WERI-Rb-1 (cell line): ENCODE measurements around the gene MGARP.

ENCODE experiments used
- DNase-seq: peaks from one replicate; pipeline ENCODE4 v3.0.0-alpha.2; 2020
- H3K27ac ChIP-seq: fragments of 250-450 bp; sonication (Bioruptor Pico); 2 replicates; pipeline ENCODE4 v1.5.1; 2020; ENCODE audit warnings: mild to moderate bottlenecking, moderate library complexity
- H3K27me3 ChIP-seq: fragments of 250-450 bp; sonication (Bioruptor Pico); 2 replicates; pipeline ENCODE4 v1.5.1; 2021; ENCODE audit warnings: mild to moderate bottlenecking, low read depth, moderate library complexity; ENCODE audit not compliant: insufficient read depth, severe bottlenecking
- H3K36me3 ChIP-seq: fragments of 250-450 bp; sonication (Bioruptor Pico); 2 replicates; pipeline ENCODE4 v1.5.1; 2020; ENCODE audit warnings: mild to moderate bottlenecking, moderate library complexity
- H3K4me3 ChIP-seq: 2 replicates; pipeline ENCODE4 v1.5.1; 2011; ENCODE audit warnings: low read depth, mild to moderate bottlenecking, control low read depth, low read length
- H3K9me3 ChIP-seq: fragments of 250-450 bp; sonication (Bioruptor Pico); 2 replicates; pipeline ENCODE4 v1.5.1; 2021; ENCODE audit warnings: mild to moderate bottlenecking, moderate library complexity; ENCODE audit not compliant: severe bottlenecking
- CTCF ChIP-seq: IDR thresholded peaks from 2 replicates; pipeline ENCODE4 v1.5.1; 2011; ENCODE audit warnings: low read depth, mild to moderate bottlenecking, control low read depth, inconsistent platforms, low read length

Gene MGARP

GRCh38 chr4:139243448-139244365 lies 36.3 kb downstream of the MGARP start:
- Histone ChIP-seq H3K27ac (no peak overlapping the region), H3K9me3 (no peaks in the 10 kb centered on the region), H3K27me3 (no peaks in the 10 kb centered on the region), H3K36me3 (no peaks in the 10 kb centered on the region), H3K4me3 (no peak overlapping the region)
- DNase-seq: no peak
- TF ChIP-seq CTCF: no peak

DNA sequence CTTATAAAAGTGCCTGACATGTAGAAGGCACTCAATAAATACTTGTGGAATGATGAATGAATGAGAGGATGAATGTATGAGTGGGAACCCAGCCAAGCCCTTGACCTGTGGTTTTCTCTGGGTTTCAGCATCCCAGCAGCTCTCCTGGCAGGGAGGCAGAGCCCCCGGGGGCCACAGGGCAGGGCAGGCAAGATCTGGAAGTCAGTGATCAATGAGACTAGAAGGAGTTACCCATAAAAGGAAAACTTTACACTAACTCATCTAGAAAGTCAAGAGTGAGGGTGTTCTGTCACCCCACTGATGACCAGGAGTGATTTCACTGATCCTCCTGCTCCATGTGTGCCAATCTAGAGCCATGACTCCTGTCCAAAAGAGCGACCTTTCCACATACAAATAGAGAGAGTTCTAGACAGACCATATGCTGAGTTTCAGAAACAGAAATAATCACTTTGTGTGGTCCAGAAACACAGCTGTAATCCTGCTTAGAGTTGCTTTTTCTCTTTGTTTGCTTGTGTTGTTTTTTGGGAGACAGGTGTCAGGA lies 37.4 kb downstream of the MGARP start:
- Histone ChIP-seq H3K36me3 (no peaks in the 10 kb centered on the region), H3K9me3 (no peaks in the 10 kb centered on the region), H3K27me3 (no peaks in the 10 kb centered on the region), H3K27ac (no peak overlapping the region), H3K4me3 (no peak overlapping the region)
- TF ChIP-seq CTCF: no peak
- DNase-seq: no peak

GRCh38 chr4:139241784-139242151 lies 38.3 kb downstream of the MGARP start:
- Histone ChIP-seq H3K27ac (no peak overlapping the region), H3K9me3 (no peaks in the 10 kb centered on the region), H3K36me3 (no peaks in the 10 kb centered on the region), H3K27me3 (no peaks in the 10 kb centered on the region), H3K4me3 (no peak overlapping the region)
- no peak for TF ChIP-seq CTCF
- no peak for DNase-seq

- Histone ChIP-seq H3K9me3 (no peaks in the 10 kb centered on the region), H3K36me3 (no peaks in the 10 kb centered on the region), H3K4me3 (no peak overlapping the region), H3K27me3 (no peaks in the 10 kb centered on the region), H3K27ac (no peak overlapping the region)
- TF ChIP-seq CTCF: no peak
- no peak for DNase-seq
These were observed 38.8 kb downstream of the MGARP start for GRCh38 chr4:139241086-139241783.

- Histone ChIP-seq H3K36me3 (no peaks in the 10 kb centered on the region), H3K27ac (no peak overlapping the region), H3K27me3 (no peaks in the 10 kb centered on the region), H3K9me3 (no peaks in the 10 kb centered on the region), H3K4me3 (no peak overlapping the region)
- TF ChIP-seq CTCF: no peak
- no peak for DNase-seq
These were observed 40.8 kb downstream of the MGARP start for GRCh38 chr4:139239127-139239772.
